GM10248 (cell line): ENCODE results near the gene ACTR3C.
"Not testable (repeated sequence)": the region's sequence is repeated elsewhere in the genome, so short reads cannot be mapped to it uniquely, and the experiment has no call there.

Source experiments
- CTCF ChIA-PET: fragments of 300-600 bp; sonication (Branson Sonifier 250); formaldehyde crosslinking; extraction: SDS; loops from one replicate; lab custom pipeline; 2021; ENCODE audit warnings: antibody characterized with exemption; lab: Yijun Ruan, JAX
- POLR2A ChIA-PET: fragments of 350-650 bp; sonication (Branson Sonifier 250); formaldehyde crosslinking; extraction: SDS; loops from one replicate; lab custom pipeline; 2020; ENCODE audit warnings: antibody characterized with exemption; lab: Yijun Ruan, JAX
- DNase-seq: peaks from one replicate; pipeline ENCODE4 v3.0.0; 2012; ENCODE audit errors: extremely low spot score

The ACTR3C gene

DNA sequence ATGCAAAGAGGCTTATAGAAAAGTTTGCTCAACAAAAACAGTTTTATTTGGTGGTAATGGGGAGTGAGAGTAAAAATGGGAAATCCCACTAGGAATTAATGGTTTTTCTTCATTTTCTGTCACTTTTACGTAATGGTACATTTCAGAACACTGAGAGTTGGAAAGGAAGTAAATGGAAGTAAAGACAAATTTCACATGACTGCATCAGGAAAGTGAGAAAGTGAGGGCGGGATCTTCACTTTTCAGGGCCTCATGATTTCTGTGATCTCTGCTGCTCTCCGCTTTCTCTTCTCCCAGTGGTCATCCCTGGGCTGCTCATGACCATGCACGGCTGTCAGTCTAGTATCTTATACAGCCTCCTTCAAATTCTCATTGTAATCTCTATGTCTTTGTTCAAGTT lies 117.5 kb downstream of the ACTR3C start:
- POLR2A ChIA-PET, result not testable (repeated sequence)

DNA sequence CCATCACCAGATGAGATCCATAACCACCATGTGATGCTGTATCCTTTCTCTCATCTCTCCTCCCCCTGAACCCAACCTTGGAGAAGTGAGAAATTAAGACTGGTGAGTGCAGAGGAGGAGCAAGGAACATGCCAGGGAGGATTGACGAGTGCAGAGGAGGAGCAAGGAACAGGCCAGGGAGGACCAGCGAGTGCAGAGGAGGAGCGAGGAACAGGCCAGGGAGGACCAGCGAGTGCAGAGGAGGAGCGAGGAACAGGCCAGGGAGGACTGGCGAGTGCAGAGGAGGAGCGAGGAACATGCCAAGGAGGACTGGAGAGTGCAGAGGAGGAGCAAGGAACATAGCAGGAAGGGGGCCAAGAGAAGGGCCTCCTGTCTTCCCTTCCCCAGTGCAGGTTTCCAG lies 118.8 kb downstream of the ACTR3C start:
- CTCF ChIA-PET, DNase-seq, POLR2A ChIA-PET: not testable (repeated sequence)

More for the DNA sequence above, 117.5 kb downstream of the ACTR3C start:
- CTCF ChIA-PET, DNase-seq: not testable (repeated sequence)

DNA sequence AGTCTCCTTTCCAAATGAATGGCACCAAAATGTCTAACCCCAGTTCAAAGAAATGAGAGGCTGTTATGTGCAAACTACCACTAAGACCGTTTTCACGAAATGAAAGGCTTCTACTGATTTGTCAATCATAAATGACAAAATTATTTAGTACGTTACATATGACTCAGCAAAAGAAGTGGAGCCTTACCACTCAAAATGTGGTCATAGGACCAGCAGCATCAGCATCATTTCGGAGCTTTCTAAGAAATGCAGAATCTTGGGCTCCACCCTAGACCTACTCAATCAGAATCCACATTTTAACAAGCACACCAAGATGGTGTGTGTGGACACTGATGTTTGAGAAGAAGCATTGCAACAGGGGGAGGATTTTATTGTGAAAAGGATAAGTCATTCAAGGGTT lies 120.5 kb downstream of the ACTR3C start:
- POLR2A ChIA-PET, CTCF ChIA-PET, DNase-seq: not testable (repeated sequence)
